ENCODE data around the gene BARX1.
A peak's percentile ranks its signal among the peaks of the same experiment; 100 is the strongest.

Gene BARX1

GRCh38 chr9:93950619-93951601, 4.2 kb downstream of the BARX1 start:
- no peak for TF ChIP-seq CTCF (IDR thresholded peaks at IDR 0.05; ENCODE audit: low read depth, low read length, missing control alignments)
- DNase-seq (ENCODE audit: low read depth): no peak
- H3K4me3 ChIP-seq (ENCODE audit: low read depth, low read length): peak overlapping the region; percentile 27; the same call in 1 of the 2 replicates

GRCh38 chr9:93949694-93950449, 5.3 kb downstream of the BARX1 start:
- H3K4me3 ChIP-seq (ENCODE audit: low read depth, low read length): no peak overlapping the region
- no peak for DNase-seq (ENCODE audit: low read depth)
- no peak for TF ChIP-seq CTCF (IDR thresholded peaks at IDR 0.05; ENCODE audit: low read depth, low read length, missing control alignments)

- no peak overlapping the region for H3K4me3 ChIP-seq (ENCODE audit: low read depth, low read length)
- DNase-seq (ENCODE audit: low read depth): no peak
- no peak for TF ChIP-seq CTCF (IDR thresholded peaks at IDR 0.05; ENCODE audit: low read depth, low read length, missing control alignments)
These were observed 6.0 kb downstream of the BARX1 start for GRCh38 chr9:93949073-93949693.

- TF ChIP-seq CTCF (IDR thresholded peaks at IDR 0.05; ENCODE audit: low read depth, low read length, missing control alignments): no peak
- no peak overlapping the region for H3K4me3 ChIP-seq (ENCODE audit: low read depth, low read length)
- DNase-seq (ENCODE audit: low read depth): no peak
These were observed 6.6 kb downstream of the BARX1 start for GRCh38 chr9:93948441-93949072.

- no peak for TF ChIP-seq CTCF (IDR thresholded peaks at IDR 0.05; ENCODE audit: low read depth, low read length, missing control alignments)
- no peak for DNase-seq (ENCODE audit: low read depth)
- no peak overlapping the region for H3K4me3 ChIP-seq (ENCODE audit: low read depth, low read length)
These were observed 7.6 kb downstream of the BARX1 start for GRCh38 chr9:93947409-93948070.

- no peak overlapping the region for H3K4me3 ChIP-seq (ENCODE audit: low read depth, low read length)
- no peak for TF ChIP-seq CTCF (IDR thresholded peaks at IDR 0.05; ENCODE audit: low read depth, low read length, missing control alignments)
These were observed 8.8 kb downstream of the BARX1 start for GRCh38 chr9:93946338-93946712.

More at GRCh38 chr9:93946338-93946712, 8.8 kb downstream of the BARX1 start:
- no peak for DNase-seq (ENCODE audit: low read depth)

All from GM12864 (cell line).